Erythroblast (primary cell): ENCODE data around the gene ISG20L2.

ENCODE experiments used
- DNase-seq, 2 experiments: peaks; one replicate each; lab custom pipeline; 2025; lab: John Stamatoyannopoulos, UW
- GATA1 ChIP-seq: IDR thresholded peaks from 2 replicates; pipeline ENCODE4 v1.6.1; 2011; ENCODE audit warnings: low read depth, mild to moderate bottlenecking, control low read depth, low read length, moderate library complexity
- POLR2A ChIP-seq: IDR thresholded peaks from 2 replicates; pipeline ENCODE4 v1.6.1; 2011; ENCODE audit warnings: mild to moderate bottlenecking, low read length

The ISG20L2 gene

DNA sequence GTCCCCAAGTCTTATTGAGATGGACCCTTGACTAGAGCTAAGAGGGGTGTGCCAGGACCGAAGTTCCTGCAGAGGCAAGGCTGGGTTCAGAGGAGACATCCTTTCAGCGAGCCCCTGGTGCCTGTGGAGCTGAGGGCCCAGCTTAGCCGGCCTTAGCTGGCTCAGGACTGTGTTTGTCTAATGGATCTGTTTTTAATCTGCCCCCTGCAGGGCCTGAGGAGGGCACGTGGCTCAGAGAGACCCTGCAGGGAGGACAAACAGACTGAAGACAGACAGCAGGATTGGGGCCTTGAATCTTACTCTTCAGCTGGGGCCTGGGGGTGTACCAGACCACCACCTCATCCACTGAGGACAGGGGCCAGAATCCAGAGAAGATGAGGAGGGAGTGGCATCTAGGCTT lies 24.8 kb downstream of the ISG20L2 start:
- DNase-seq: no peak
- TF ChIP-seq POLR2A (no peak), GATA1 (no peak)

DNA sequence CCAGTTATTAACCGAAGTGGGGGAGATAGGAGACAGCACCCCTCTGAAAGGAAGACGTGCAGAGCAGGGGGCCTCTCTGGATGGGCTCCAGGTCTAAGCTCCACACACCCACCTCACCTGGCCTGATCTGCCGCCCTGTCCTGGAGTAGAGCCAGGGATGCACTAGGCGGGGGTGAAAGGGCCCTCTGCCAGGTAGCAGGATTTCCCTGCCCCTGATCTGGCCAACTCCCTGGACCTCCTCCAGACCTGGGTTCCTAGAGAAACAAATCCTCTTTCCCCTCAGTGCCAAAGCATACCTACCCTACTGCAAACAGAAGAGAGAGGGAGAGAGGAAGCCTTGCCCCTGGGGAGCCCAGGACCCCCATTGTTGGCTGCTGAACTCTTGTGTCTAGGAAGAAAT lies 25.2 kb downstream of the ISG20L2 start:
- DNase-seq: no peak
- no peak for TF ChIP-seq POLR2A
- no peak for TF ChIP-seq GATA1

DNA sequence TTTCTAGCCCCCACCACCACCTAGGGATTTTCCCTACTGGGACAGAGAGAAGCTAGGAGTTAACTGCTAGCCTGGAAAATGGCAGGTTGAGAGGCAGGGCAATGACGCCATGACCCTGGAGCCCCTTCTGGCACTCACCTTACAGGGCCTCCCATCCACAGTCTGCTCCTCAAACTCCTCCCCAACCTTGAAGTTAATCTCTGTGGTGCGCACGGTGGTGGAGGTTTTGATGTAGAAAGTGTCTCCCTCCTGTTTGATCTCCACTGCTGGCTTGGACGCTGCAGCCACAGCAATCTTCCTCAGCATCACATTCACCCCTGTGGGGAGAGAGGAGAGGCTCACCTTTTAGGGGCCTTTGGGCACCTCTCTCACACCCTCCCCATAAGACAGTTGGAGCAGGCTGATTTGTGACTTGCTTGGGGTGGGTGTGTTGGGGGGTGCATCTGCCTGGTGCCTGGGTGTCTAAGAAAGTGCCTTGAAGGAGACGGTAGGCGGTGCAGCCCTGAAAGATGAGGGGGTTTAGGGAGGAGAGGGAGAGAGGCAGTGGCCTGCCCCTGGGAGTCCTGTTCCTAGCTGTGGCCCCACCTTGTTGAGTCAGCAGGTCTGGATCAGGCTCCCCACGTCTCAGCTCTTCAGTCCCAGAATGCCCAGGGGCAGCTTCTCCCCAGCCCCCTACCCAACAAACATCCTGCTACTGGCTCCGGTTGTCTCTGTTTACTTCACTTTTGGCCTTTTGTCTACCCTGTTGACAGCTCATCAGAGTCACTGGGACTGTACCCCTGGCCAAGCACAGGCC lies 27.6 kb downstream of the ISG20L2 start:
- no peak for DNase-seq
- TF ChIP-seq GATA1 (no peak), POLR2A (no peak)

DNA sequence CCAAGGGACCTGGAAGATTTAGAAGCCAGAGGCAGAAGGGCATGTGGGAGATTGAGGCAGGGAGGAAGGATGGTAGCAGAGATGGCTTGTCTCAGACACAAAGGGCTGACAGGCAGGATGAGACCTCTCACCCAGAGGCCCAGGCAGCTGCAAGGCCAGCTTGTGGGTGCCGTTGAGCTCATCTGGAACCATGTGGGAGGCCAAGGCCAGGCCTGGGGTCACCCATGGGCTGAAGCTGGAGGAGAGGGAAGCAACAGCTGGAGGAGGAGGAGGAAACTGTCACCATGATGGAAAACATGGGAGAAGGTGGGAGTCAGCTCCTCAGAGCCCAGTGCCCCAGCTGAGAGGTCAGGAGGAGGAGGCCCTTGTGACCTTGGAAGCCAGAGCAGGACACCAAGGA lies 29.6 kb downstream of the ISG20L2 start:
- no peak for TF ChIP-seq GATA1
- TF ChIP-seq POLR2A: no peak

DNA sequence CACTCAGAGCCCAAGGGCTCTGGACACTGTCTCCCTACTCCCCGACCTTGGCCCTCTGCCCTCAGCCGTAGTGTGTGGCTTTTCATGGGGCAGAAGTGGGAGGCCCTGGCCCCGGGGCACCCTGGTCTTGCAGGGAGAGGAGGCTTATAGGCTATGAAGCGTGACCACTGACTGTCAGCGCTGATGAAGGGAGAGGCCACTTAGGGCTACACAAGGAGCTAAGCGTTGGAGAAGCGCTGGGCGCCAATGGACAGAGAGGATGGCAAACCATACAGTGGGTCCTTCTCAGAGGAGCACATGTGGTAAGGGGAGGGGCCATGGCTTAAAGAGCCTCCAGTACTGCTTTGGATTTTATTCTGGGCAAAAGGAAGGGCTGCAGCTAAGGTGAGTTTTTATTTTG lies 31.1 kb downstream of the ISG20L2 start:
- DNase-seq: no peak
- TF ChIP-seq POLR2A (no peak), GATA1 (no peak)

More for the DNA sequence above, 29.6 kb downstream of the ISG20L2 start:
- no peak for DNase-seq

DNA sequence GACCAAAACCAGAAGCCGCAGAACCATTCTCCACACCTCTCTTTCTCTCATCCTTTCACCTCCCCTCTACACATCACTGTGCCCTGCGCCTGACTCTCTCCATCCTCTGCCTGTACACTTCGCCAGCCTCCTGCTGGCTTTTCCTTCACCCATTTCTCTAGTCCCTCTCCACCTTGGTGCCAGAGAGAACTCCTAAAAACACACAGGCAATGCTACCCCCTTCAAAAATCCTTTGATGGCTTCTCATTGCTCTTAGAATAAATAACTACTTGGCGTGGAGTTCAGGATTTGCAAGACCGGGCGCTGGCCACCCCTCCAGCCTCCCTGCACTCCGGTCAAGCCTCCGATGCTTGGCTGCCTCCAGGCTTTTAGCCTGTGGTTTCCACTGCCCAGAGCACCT lies 31.8 kb downstream of the ISG20L2 start:
- DNase-seq: no peak
- no peak for TF ChIP-seq GATA1
- TF ChIP-seq POLR2A: no peak

DNA sequence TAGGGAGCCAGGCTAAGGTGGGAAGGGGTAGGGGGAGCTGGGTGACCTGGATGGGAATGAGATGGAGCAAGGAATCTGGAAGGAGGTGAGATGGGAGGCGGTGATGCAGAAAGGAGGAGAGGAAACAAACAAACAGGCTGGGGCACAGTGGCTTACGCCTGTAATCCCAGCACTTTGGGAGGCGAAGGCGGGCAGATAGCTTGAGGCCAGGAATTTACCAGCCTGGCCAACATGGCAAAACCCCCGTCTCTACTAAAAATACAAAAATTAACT lies 33.9 kb downstream of the ISG20L2 start:
- no peak for TF ChIP-seq POLR2A
- no peak for TF ChIP-seq GATA1
- DNase-seq: no peak

DNA sequence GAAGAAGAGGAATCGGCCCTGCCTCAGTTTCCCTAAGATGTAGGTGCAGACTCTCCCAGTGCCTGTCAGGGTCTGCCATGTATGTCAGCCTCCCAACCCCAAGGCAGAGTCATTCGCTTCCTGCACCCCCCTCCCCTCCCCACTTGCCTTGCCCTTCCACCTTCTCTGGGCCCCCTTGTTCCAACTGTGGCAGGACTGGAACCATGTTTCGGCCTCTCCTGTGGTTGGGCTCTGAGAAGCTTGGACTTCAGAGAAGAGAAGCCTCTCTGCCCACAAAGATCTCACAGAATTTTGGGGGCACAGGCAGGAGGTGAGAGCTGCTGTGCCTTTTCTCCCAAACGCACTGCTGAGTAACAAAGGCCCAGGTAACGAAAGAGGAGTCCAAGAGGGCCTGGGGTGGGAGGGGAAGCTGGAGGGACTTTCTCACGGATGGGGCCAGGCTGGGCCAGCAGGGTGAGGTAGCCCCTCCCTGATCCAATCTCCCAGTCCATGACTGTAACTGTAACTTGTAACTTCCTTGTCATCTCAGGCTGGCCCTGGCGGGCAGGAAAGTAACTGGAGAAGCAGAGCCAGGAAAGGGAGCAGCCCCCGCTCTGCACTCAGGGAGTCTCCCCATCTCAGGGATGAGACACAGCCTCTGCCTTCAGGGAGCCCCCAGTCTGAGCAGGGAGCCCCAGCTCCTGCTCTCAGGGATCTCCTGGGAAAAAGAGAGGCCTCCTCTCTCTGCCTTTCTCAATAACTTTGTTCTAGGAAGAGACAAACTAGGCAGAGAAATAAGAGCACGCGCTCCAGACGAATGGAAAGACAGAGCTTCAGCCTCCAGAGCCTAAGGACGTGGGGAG lies 34.5 kb downstream of the ISG20L2 start:
- TF ChIP-seq POLR2A (no peak), GATA1 (no peak)
- peak; percentile 32 to 56 for DNase-seq

DNA sequence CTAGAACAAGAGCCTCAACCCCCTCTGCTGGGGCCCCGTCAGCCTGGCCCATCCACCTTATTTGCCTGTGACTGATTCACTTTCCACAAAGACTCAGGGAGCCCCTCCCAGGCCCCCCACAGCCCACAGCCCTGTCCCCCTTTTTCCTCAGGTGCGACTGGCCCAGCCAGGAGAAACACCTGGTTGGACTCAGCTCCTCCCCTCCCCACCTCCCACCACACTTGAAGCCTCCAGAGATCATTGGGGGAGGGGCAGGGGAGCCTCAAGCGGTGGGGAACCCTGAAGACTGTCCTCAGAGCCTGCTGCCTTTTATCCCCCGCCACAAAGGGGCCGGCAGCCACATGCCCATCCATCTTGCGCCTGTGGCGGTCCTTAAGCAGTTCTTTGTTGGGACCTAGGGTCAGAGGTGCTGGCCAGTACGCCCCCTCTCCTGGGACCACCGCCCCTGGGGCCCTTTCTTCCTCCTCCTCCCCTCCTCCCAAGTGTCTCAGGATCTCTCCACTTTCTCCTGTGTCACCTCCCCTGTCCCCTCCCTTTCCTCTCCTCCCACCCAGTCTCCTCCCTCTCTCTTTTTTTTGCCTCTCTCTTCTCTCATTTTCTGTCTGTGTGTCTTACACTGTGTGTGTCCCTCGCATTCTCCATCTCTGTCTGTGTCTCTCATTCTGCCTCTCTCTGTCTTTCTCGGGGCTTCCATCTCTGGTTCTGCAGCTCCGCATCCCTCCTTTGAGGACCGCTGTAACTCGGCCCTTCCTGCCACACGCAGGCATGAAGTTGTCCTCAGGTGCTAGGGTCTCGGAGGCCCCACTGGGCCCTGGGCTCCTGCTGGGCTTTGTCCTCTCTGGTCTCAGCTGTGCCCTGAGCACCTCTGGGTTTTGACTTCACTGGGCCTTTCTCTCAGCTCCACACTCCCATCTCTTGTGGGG lies 35.4 kb downstream of the ISG20L2 start:
- peak; percentile 35 to 50 for DNase-seq
- TF ChIP-seq GATA1: no peak
- TF ChIP-seq POLR2A: no peak

DNA sequence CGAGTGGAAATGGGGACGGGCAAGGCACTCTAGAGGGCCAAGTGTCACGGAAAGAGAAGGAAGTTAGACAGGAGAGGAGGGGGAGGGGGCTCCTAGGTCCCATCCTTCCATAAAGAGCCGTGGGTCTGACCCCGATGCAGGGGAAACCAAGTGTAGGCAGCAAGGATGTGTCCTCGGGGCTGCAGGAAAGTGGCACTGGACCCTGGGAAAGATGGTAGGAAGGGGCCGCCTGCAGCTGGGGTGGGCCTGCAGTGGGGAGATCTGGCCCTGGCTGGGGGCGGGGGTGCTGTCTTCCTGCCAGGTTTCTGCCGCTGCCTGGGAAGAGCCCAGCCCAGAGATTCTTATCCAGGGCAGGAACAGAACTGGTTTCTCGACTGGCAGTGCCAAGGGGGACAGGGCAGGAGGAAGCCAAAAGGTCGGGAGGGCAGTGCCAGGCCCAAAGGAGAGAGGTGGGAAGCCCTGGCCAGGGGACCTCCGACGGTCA lies 36.1 kb downstream of the ISG20L2 start:
- DNase-seq: no peak
- TF ChIP-seq GATA1 (no peak), POLR2A (no peak)

DNA sequence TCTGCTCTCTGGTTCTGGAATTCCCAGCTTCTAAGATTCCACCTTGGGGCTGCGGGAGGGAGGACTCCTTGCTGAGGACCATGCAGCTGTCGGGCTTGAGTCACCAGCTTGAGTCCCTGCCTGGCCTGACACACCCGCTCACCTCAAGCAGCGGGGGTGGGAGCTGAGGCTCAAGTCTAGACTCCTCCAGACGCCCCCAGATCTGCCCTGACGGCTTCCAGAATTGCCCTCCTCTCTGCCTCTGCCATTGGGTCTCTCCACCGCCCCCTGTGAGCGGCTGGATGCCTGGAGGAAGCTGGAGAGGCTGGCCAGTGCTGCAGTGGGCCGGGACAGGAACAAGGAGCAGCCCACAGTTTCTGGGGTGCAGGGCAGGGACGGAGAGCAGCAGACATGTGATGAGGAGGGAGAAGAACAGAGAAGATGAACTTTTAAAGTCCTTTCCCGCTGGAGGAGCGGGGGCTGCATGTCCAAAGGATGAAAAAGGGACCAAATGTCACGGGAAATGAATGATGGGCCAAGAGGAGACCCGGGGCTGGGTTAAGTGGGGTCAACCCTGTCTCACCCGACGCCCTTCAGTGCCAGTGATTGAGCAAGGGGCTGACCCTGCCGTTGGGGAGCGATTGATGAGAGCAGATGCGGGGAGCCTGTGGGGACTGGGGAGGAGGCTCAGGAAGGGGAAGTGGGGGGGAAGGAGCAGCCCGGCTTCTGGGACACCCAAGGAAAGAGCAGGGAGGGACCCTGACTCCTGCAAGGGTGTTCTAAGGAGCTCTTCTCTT lies 36.7 kb downstream of the ISG20L2 start:
- TF ChIP-seq GATA1 (no peak), POLR2A (no peak)
- DNase-seq: no peak

DNA sequence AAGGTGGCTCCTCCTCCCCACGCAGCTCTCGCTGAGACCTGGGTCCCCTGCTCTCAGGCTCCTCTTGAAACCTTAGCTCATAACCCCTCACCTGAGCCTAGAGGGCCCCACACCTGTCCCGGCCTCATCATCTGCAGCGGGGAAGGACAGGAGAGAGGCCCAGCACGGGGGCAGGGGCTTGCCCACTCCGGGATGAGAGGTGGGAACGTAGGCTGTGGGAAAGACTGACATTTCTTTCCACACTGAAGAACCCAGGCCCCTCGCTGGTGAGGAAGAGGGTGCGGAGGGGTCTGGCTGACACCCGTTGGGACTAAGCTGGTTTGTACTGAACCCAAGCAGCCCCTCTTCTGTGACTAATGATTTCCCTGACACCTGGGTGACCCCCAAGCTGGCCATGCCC lies 37.4 kb downstream of the ISG20L2 start:
- TF ChIP-seq POLR2A (no peak), GATA1 (no peak)
- DNase-seq: no peak

DNA sequence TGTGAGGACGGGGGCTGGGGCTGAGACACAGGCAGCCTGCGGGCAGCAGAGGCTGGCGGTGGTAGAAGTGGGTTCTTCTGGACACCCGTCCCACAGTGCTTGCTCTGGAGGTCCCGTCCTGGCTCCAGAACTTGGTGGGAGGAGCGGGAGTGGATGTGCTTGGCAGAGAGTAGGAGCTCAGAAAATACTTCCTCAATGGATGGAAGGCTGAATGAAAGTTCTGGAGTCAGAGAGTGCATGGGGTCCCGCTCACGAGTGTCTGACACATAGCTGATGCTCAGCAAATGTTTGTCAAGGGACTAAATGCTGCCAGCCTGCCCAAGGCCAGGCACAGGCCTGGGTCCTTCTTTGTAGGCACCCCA lies 37.9 kb downstream of the ISG20L2 start:
- no peak for TF ChIP-seq GATA1
- no peak for TF ChIP-seq POLR2A
- DNase-seq: no peak
